Uterus (tissue), 4 donors: ENCODE measurements around the gene DDX49. TPM values are rescaled to one million over a fixed set of nuclear protein-coding genes. Genes with fewer than 3 reads are reported as not detected.
"Not testable (repeated sequence)": the region's sequence is repeated elsewhere in the genome, so short reads cannot be mapped to it uniquely, and the experiment has no call there.

Experiments used
- DNase-seq, 2 donors: peaks; one replicate each; pipeline ENCODE4 v3.0.0-alpha.2; 2019 to 2020
- H3K27ac ChIP-seq, 2 donors: fragments of 200-600 bp; sonication (generic); 1 replicate in 1 of 2; 2 replicates in 1 of 2; pipeline ENCODE4 v1.5.1; 2016 to 2018
- H3K27me3 ChIP-seq, 2 donors: fragments of 200-600 bp; sonication (generic); one replicate each; pipeline ENCODE4 v1.5.1; 2018 to 2019; ENCODE audit warnings: control low read depth in 1 of 2
- H3K36me3 ChIP-seq, 2 donors: fragments of 200-600 bp; sonication (generic); one replicate each; pipeline ENCODE4 v1.5.1; 2019; ENCODE audit warnings: control low read depth in 1 of 2
- H3K4me1 ChIP-seq, 2 donors: fragments of 200-600 bp; sonication (generic); one replicate each; pipeline ENCODE4 v1.5.1; 2018 to 2019; ENCODE audit warnings: control low read depth in 1 of 2
- H3K4me3 ChIP-seq, 2 donors: fragments of 200-600 bp; sonication (generic); 1 replicate in 1 of 2; 2 replicates in 1 of 2; pipeline ENCODE4 v1.5.1; 2018 to 2019; ENCODE audit warnings: mild to moderate bottlenecking in 1 of 2
- H3K9me3 ChIP-seq, 2 donors: fragments of 200-600 bp; sonication (generic); one replicate each; pipeline ENCODE4 v1.5.1; 2019; ENCODE audit warnings: control low read depth in 1 of 2
- POLR2A ChIP-seq, 2 donors: fragments of 450-650 bp; IDR thresholded peaks; one replicate each; pipeline ENCODE4 v1.6.1; 2016; ENCODE audit warnings: antibody characterized with exemption in 2 of 2, mild to moderate bottlenecking in 1 of 2, moderate library complexity in 1 of 2
- intact Hi-C: fragments of 100-400 bp; cut with DNase I; formaldehyde crosslinking; loops from one replicate; pipeline ENCODE4 v1.15.1; 2023; ENCODE audit warnings: low total_unique reads
- total RNA-seq, 4 donors: library from RNA; depleted of rRNA in 3 of 4; stranded (reverse); fragments of >200 nt in 3 of 4; gene quantifications; one replicate each; pipeline versions ENCODE4 v1.1.0 to v1.2.4, GENCODE V29; 2014 to 2023
- TF ChIP-seq, protein P1 (sequence below), 4 experiments: fragments of 200-600 bp in 2 of 4; fragments of 450-650 bp in 2 of 4; sonication (generic) in 2 of 4; IDR thresholded peaks; one replicate each; pipeline ENCODE4 v1.5.1; 2016 to 2019; ENCODE audit warnings: antibody characterized with exemption in 4 of 4, mild to moderate bottlenecking in 2 of 4, moderate library complexity in 1 of 4
- donor health status: DM: yes; HTN: yes; CAD: no.

Gene DDX49
- total RNA-seq, 4 donors from 2014 or later: 27.7 to 40.9 (median 31.4) TPM

DNA sequence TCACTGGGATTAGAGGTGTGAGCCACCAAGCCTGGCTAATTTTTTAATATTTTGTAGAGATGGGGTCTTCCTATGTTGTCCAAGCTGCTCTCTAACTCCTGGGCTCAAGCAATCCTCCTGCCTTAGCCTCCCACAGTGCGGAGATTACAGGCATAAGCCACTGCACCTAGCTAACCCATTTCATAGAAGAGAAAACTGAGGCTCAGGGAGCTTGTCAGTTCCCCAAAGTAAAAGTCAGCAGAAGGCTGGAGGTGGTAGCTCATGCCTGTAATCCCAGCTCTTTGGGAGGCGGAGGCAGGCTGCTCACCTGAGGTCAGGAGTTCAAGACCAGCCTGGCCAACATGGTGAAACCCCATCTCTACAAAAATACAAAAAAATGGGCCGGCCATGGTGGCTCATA, 30.3 kb downstream of the DDX49 start:
- Histone ChIP-seq H3K4me3 (no peak overlapping the region), H3K36me3 (no peaks in the 10 kb centered on the region), H3K9me3 (no peaks in the 10 kb centered on the region), H3K27me3 (no peaks in the 10 kb centered on the region), H3K4me1 (no peaks in the 10 kb centered on the region), H3K27ac (no peak overlapping the region)
- no peak for DNase-seq
- no peak for TF ChIP-seq POLR2A (IDR thresholded peaks at IDR 0.05)
- TF ChIP-seq, protein P1, sequence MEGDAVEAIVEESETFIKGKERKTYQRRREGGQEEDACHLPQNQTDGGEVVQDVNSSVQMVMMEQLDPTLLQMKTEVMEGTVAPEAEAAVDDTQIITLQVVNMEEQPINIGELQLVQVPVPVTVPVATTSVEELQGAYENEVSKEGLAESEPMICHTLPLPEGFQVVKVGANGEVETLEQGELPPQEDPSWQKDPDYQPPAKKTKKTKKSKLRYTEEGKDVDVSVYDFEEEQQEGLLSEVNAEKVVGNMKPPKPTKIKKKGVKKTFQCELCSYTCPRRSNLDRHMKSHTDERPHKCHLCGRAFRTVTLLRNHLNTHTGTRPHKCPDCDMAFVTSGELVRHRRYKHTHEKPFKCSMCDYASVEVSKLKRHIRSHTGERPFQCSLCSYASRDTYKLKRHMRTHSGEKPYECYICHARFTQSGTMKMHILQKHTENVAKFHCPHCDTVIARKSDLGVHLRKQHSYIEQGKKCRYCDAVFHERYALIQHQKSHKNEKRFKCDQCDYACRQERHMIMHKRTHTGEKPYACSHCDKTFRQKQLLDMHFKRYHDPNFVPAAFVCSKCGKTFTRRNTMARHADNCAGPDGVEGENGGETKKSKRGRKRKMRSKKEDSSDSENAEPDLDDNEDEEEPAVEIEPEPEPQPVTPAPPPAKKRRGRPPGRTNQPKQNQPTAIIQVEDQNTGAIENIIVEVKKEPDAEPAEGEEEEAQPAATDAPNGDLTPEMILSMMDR (IDR thresholded peaks at IDR 0.05): no peak
- intact Hi-C loops: no loop called here

DNA sequence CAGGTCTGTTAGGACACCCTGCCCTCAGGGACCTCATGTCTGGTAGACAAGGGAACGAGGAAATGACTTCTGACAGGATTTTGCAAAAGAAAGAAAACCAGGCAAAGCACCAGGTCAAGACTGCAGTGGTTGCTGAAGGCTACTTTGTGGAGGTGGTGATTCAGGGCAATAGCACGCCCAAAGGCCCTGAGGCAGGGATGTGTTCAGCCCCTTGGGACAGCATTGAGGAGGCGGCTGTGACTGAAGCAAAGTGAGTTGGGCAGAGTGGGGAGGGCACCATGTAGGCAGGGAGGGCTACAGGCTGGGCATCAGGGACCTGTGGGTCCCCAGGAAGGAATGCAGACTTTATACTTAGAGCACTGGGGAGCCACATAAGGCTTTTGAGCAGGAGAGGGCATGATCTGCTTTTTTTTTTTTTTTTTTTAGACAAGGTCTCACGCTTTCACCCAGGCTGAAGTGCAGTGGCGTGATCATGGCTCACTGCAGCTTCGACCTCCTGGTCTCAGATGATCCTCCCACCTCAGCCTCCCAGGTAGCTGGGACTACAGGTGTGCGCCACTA, 32.3 kb downstream of the DDX49 start:
- Histone ChIP-seq H3K4me3 (no peak overlapping the region), H3K4me1 (no peaks in the 10 kb centered on the region), H3K9me3 (no peaks in the 10 kb centered on the region), H3K27me3 (no peaks in the 10 kb centered on the region), H3K36me3 (no peaks in the 10 kb centered on the region), H3K27ac (no peak overlapping the region)
- DNase-seq: no peak
- intact Hi-C loops: no loop called here
- no peak for TF ChIP-seq POLR2A (IDR thresholded peaks at IDR 0.05)
- TF ChIP-seq, protein P1 (IDR thresholded peaks at IDR 0.05): no peak

GRCh38 chr19:18952364-18953003, 33.0 kb downstream of the DDX49 start:
- not testable (repeated sequence) for H3K27ac ChIP-seq, H3K4me3 ChIP-seq

GRCh38 chr19:18954094-18954493, 34.6 kb downstream of the DDX49 start:
- no peaks in the 10 kb centered on the region for H3K36me3 ChIP-seq
- no peak overlapping the region for H3K27ac ChIP-seq
- no peaks in the 10 kb centered on the region for H3K27me3 ChIP-seq
- H3K4me1 ChIP-seq: no peaks in the 10 kb centered on the region
- no peak overlapping the region for H3K4me3 ChIP-seq
- H3K9me3 ChIP-seq: no peaks in the 10 kb centered on the region
- no peak for DNase-seq
- TF ChIP-seq POLR2A (IDR thresholded peaks at IDR 0.05): no peak
- TF ChIP-seq, protein P1 (IDR thresholded peaks at IDR 0.05): no peak
- intact Hi-C loops: no loop called here

More at GRCh38 chr19:18952364-18953003, 33.0 kb downstream of the DDX49 start:
- H3K36me3 ChIP-seq, DNase-seq, H3K27me3 ChIP-seq, intact Hi-C loops, H3K4me1 ChIP-seq, H3K9me3 ChIP-seq: not testable (repeated sequence)

- no peaks in the 10 kb centered on the region for H3K4me1 ChIP-seq
- H3K4me3 ChIP-seq: no peak overlapping the region
- DNase-seq: no peak
- intact Hi-C loops: no loop called here
- no peak overlapping the region for H3K27ac ChIP-seq
- no peaks in the 10 kb centered on the region for H3K9me3 ChIP-seq
- no peaks in the 10 kb centered on the region for H3K36me3 ChIP-seq
- no peak for TF ChIP-seq POLR2A (IDR thresholded peaks at IDR 0.05)
- TF ChIP-seq, protein P1 (IDR thresholded peaks at IDR 0.05): no peak
- no peaks in the 10 kb centered on the region for H3K27me3 ChIP-seq
These were observed 35.5 kb downstream of the DDX49 start for GRCh38 chr19:18955042-18955441.
